PC-3 (cell line): ENCODE data around the gene DMD. TPM values are rescaled to one million over a fixed set of nuclear protein-coding genes. Genes with fewer than 3 reads are reported as not detected.

Source experiments
- ATAC-seq: fragments of 200-7000 bp; cut with Tn5 transposase; 2 replicates; pipeline ENCODE4 v1.9.1; 2020; ENCODE audit warnings: mild to moderate bottlenecking, moderate library complexity
- BruUV-seq: library from RNA; stranded (reverse); fragments of 400-500 nt; replicated peaks from 2 replicates; lab custom pipeline; 2021; lab: Mats Ljungman, UMichigan
- CTCF ChIA-PET: fragments of 300-600 bp; sonication (Branson Sonifier 250); formaldehyde crosslinking; loops from one replicate; lab custom pipeline; 2022; ENCODE audit warnings: antibody characterized with exemption; lab: Charles Lee
- POLR2A ChIA-PET: fragments of 300-600 bp; sonication (Branson Sonifier 250); formaldehyde crosslinking; loops from one replicate; lab custom pipeline; 2022; ENCODE audit warnings: antibody characterized with exemption; ENCODE audit not compliant: unreplicated experiment; lab: Charles Lee
- DNase-seq: peaks from one replicate; pipeline ENCODE4 v3.0.0-alpha.2; 2015
- H2AFZ ChIP-seq: fragments of 300-600 bp; sonication (generic); 2 replicates; pipeline ENCODE4 v1.6.0; 2016; ENCODE audit warnings: antibody characterized with exemption, low read length
- H3F3A ChIP-seq: fragments of 300-600 bp; sonication (generic); one replicate; pipeline ENCODE4 v1.6.0; 2017; ENCODE audit warnings: antibody characterized with exemption, low read length, control low read depth, mild to moderate bottlenecking; ENCODE audit not compliant: unreplicated experiment
- H3K27ac ChIP-seq: fragments of 300-600 bp; sonication (generic); 2 replicates; pipeline ENCODE4 v1.5.1; 2016; ENCODE audit warnings: mild to moderate bottlenecking, low read length
- H3K27me3 ChIP-seq: fragments of 300-600 bp; sonication (generic); 2 replicates; pipeline ENCODE4 v1.6.1; 2016; ENCODE audit warnings: low read length, mixed read lengths
- H3K36me3 ChIP-seq: fragments of 300-600 bp; sonication (generic); 2 replicates; pipeline ENCODE4 v1.6.1; 2016; ENCODE audit warnings: low read depth, mixed run types, low read length, mixed read lengths
- H3K4me1 ChIP-seq: fragments of 300-600 bp; sonication (generic); 2 replicates; pipeline ENCODE4 v1.5.1; 2016; ENCODE audit warnings: low read length; ENCODE audit not compliant: insufficient read depth
- H3K4me2 ChIP-seq: fragments of 300-600 bp; sonication (generic); 2 replicates; pipeline ENCODE4 v1.6.0; 2016; ENCODE audit warnings: low read length
- H3K4me3 ChIP-seq: fragments of 300-600 bp; sonication (generic); 2 replicates; pipeline ENCODE4 v1.5.1; 2016; ENCODE audit warnings: mild to moderate bottlenecking, low read length, mixed read lengths
- H3K79me2 ChIP-seq: fragments of 300-600 bp; sonication (generic); 2 replicates; pipeline ENCODE4 v1.6.1; 2017; ENCODE audit warnings: low read length, mixed read lengths
- H3K9ac ChIP-seq: fragments of 300-600 bp; sonication (generic); 2 replicates; pipeline ENCODE4 v1.6.0; 2016; ENCODE audit warnings: mild to moderate bottlenecking, low read length
- H3K9me2 ChIP-seq: fragments of 300-600 bp; sonication (generic); replicated peaks from 2 replicates; pipeline ENCODE4 v1.6.1; 2016; ENCODE audit warnings: mixed run types, low read length, mixed read lengths
- H3K9me3 ChIP-seq: fragments of 300-600 bp; sonication (generic); 2 replicates; pipeline ENCODE4 v1.6.1; 2016; ENCODE audit warnings: low read length, mixed read lengths
- H4K20me1 ChIP-seq: fragments of 300-600 bp; sonication (generic); 2 replicates; pipeline ENCODE4 v1.6.1; 2016; ENCODE audit warnings: low read length, mixed read lengths
- CTCF ChIP-seq: fragments of 300-600 bp; sonication (generic); conservative IDR thresholded peaks from 2 replicates; pipeline ENCODE4 v1.5.1; 2017; ENCODE audit warnings: antibody characterized with exemption, low read depth, mild to moderate bottlenecking, low read length
- EZH2 ChIP-seq: fragments of 300-600 bp; sonication (generic); IDR thresholded peaks from one replicate; pipeline ENCODE4 v1.6.1; 2017; ENCODE audit warnings: antibody characterized with exemption, mild to moderate bottlenecking, low read length; ENCODE audit not compliant: unreplicated experiment
- EZH2phosphoT487 ChIP-seq: fragments of 300-600 bp; sonication (generic); IDR thresholded peaks from 2 replicates; pipeline ENCODE4 v1.6.1; 2018; ENCODE audit warnings: mild to moderate bottlenecking, antibody characterized with exemption, low read length, borderline replicate concordance
- intact Hi-C: fragments of 100-400 bp; cut with micrococcal nuclease; formaldehyde crosslinking; loops from 2 replicates; pipeline ENCODE4 v1.9.0; 2023
- total RNA-seq: library from RNA; depleted of rRNA; stranded (reverse); fragments of >200 nt; gene quantifications from 2 replicates; pipeline ENCODE4 v1.2.3, GENCODE V29; 2014

DMD gene
- total RNA-seq, 1 experiment from 2014 or later = not detected

GRCh38 chrX:31340587-31340986 is 1870.8 kb downstream of the DMD start:
- Histone ChIP-seq H3K36me3 (no peaks in the 10 kb centered on the region), H3K79me2 (no peaks in the 10 kb centered on the region), H3K9me2 (no peaks in the 10 kb centered on the region), H2AFZ (no peak overlapping the region), H3K9me3 (no peaks in the 10 kb centered on the region), H3K4me2 (no peak overlapping the region), H3F3A (no peaks in the 10 kb centered on the region), H3K27ac (no peak overlapping the region), H3K4me1 (no peaks in the 10 kb centered on the region), H4K20me1 (no peaks in the 10 kb centered on the region), H3K4me3 (no peak overlapping the region), H3K27me3 (no peaks in the 10 kb centered on the region), H3K9ac (no peak overlapping the region)
- TF ChIP-seq CTCF (no peak), EZH2 (no peak), EZH2phosphoT487 (no peak)
- ChIA-PET POLR2A (no interaction called here), CTCF (no interaction called here)
- BruUV-seq = no TSS peak
- intact Hi-C loops = no loop called here
- no peak for DNase-seq
- no peak for ATAC-seq

GRCh38 chrX:31338991-31339350 is 1872.4 kb downstream of the DMD start:
- intact Hi-C loops = no loop called here
- no peaks in the 10 kb centered on the region for H3K36me3 ChIP-seq

More at GRCh38 chrX:31338991-31339350, 1872.4 kb downstream of the DMD start:
- Histone ChIP-seq H4K20me1 (no peaks in the 10 kb centered on the region), H3K27me3 (no peaks in the 10 kb centered on the region), H3F3A (no peaks in the 10 kb centered on the region), H3K4me1 (no peaks in the 10 kb centered on the region), H3K9ac (no peak overlapping the region), H3K4me3 (no peak overlapping the region), H3K4me2 (no peak overlapping the region), H3K9me3 (no peaks in the 10 kb centered on the region), H3K79me2 (no peaks in the 10 kb centered on the region), H2AFZ (no peak overlapping the region), H3K27ac (no peak overlapping the region), H3K9me2 (no peaks in the 10 kb centered on the region)
- ATAC-seq (no peak), DNase-seq (no peak)
- no TSS peak for BruUV-seq
- POLR2A ChIA-PET = no interaction called here
- TF ChIP-seq EZH2phosphoT487 (no peak), CTCF (no peak), EZH2 (no peak)
- CTCF ChIA-PET = no interaction called here
